ENCODE measurements around the gene TRABD2B.

The TRABD2B gene

DNA sequence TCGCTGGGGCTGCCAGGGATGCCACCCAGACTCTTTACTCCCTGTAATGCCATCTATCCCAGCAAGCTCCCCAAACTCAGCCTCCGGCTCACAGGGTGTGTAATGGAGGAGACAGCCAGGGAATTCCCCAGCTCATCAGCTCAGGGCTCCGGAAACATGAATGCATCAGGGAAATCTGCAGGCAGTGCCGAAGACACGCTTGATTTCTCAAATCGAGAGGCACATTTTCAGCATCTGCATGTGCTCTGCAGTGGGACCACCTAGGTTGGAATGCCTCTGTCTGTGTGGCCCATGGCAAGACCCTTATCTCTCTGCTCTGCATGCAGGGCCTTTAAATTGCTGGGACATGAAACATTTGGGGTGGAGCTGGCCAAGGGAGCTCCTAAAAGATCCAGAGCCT lies 170.1 kb downstream of the TRABD2B start:
- no peak for DNase-seq (ENCODE audit: low read depth in 2 of 2)

DNA sequence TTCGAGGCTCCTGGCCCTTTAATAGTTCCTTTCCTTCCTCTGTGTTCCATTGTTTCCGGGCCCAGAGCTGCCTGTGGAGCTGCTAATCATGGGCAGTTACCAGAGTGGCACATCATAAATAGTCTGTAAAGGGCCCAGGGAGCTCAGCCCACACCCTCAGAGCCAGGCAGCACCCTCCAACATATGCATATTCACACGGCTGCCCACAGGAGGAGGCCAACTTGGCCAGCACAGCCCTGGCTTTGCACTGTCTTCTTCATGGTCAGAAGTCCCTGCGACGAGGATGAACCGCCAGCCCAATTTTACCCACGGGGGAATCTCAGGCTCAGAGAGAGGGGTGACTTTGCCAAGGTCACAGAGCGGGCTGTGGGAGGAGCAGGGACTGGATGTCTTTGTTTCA lies 172.5 kb downstream of the TRABD2B start:
- DNase-seq (ENCODE audit: low read depth in 2 of 2) = no peak

DNA sequence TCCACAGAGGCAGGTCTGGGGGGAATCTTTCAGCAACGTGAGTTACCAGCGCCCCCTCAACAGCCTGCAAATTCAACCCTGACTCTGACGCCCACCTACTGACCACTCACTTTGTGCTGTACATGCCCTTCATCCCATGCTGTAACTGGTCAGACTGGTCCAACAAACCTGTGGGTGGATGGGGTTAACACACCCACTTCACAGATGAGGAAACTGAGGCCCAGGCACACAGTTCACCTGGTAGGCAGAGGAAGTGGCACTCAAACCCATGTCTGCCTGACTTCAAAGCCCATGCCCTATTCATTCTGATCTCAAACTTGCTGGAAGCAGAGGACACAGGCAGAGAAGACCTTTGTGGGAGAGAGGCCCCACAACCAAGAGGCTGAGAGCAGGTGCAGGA lies 172.9 kb downstream of the TRABD2B start:
- DNase-seq (ENCODE audit: low read depth in 2 of 2) = no peak

DNA sequence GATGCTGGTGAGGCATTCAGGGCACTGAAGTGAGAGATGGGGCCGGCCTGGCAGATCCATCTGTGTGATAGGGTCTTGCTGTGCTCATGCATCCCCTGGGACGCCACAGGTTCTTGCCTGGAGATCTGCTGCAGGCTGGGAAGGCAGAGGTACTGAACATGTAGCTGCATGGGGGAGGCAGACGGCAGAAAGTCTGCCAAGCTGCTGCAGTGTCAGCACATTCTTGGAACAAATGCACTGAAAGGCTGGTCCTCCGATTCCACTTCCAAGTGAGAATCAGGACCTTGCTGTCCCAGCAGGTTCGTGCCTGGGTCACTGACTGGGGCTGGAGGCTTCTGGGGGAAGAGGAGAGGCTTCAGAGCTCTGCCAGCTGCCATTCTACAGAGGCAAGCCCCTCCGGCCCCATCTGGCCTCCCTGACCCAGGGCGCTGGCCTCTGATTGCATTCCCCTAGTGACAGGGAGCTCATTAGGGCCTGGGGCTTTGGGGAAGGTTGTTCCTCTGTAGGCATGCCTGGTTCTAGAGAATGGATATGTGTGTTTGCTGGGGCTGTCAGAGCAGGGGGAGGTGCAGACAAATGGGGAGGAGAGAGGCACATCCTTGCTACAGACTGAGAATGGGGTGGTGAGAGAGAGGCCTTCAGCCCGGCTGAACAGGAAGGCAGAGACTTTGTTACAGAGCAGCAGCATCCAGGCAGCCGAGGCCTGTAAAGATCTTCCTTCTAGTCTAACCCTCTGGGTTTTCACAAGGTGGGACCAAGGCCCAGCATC lies 174.0 kb downstream of the TRABD2B start:
- DNase-seq (ENCODE audit: low read depth in 2 of 2) = no peak

DNA sequence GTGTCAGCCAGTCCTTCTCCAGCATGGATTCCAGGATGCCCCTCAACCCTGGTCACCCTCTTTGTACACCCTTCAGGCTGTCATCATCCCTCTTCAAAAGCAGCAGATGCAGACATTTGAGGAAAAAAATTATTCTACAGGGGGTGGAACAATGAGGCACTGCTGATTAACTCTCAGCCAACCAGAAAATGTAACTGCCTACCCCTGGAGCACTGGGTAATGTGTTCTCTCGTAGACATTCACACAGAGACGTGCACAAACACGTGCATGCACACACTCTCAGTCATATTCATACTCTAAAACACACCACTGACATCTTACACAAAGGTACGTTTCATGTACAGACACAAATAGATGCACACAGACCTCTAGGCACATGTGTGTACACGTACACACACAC lies 175.4 kb downstream of the TRABD2B start:
- DNase-seq (ENCODE audit: low read depth in 2 of 2) = no peak

DNA sequence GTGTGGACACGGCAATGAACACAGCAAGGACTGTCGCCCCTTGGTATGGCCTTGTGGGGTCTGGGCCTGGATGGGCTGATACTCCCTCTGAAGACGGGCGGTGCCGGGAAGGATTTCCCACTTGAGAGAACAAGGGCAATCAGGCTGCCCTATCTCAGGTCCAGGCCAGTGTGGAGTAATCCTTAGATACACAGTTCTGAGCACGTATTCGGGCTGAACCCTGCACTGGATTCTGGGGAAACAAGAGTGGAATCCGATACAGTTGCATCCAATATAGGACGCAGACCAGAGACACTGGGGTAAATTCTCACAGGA lies 177.7 kb downstream of the TRABD2B start:
- DNase-seq (ENCODE audit: low read depth in 2 of 2) = no peak

DNA sequence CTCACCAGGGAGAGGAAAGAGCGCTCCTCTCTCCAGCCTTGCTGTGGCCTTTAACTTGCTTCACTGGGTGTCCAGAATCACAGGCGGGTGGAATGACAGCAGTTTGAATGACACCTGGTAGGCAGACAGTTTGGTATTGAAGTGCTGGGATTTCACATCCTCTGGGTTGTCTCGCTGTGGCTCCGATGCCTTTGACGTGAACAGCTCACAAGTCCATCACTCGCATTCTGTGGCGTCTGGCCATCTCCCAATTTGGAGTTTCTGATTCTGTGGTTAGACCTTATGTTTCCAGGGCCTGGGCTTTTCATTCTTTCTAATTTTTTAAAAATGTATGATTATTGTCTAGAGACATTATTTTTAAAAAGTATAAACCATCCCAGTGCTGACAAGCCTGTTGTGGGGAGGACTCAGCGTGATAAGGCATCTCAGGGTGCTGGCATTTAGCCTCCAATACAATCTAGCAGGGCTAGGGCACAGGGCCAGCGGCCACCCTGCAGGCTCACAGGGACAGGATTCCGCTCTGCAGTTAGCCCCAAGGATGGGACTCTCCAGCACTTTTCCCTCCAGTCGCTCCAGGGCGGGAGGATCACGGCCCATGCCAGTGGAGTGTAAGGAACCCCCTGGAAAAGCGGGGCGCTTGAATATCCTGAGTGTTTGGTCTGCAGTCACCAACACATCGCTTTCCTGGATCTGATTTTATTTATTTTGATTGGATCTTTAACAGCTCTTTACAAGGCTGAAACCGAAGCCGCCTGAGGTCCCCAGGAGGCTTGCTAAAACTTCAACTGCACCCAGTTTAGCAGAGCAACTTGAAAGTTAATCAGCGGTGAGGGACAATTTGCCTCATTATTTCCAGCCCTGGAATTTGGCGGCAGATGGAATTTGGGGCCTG lies 178.3 kb downstream of the TRABD2B start:
- no peak for DNase-seq (ENCODE audit: low read depth in 2 of 2)

DNA sequence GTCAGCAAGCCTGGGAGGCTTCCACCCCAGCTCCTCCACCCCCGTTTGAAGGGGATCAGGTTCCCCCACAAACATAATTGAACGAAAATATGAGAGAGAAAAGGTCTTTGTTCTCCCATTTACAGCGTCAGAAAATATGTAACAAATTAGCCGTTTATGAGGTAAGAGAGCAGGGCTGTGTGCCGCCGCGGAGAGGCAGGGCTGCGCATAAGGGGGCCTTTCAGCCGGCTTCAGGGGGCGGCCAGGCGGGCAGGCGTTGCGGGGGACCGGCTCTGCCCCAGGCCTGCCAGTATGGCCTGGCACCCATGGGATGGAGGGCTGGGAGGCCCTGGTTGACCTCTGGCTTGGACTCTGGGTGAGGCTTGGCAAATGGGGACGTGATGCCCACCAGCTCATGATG lies 179.3 kb downstream of the TRABD2B start:
- DNase-seq (ENCODE audit: low read depth in 2 of 2) = no peak

DNA sequence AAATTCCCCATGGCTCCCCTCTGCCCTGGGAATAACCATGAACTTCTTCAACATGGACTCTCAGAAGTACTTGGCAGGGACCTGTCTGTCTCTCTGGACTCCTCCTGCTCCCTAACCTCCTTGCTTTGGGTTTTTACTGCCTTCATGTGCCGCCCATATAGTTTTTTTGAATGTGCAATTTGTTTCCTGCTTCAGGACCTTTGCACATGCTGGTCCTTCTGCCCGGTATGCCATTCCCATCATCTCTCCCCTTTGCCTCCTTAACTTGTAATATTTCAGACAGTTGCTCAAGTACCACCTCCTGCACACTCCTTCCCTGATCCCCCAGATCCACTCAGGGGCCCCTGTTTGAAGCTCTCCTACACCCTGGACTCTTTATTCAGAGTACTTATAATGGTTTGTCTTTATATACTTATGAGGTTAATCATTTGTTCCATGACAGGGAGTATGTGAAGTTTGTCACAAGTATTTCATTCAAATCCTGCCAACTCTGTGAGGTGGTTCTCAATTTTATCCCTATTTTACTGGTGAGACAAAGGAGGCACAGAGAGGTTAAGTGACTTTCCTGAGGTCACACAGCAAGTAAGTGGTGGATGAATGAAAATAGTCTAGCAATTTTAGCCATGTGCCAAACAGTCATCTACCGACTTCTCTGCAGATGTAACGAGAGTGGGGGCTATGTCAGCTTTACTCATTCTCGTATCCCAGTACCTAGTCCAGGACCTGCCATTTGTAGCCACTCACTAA lies 180.7 kb downstream of the TRABD2B start:
- no peak for DNase-seq (ENCODE audit: low read depth in 2 of 2)

DNA sequence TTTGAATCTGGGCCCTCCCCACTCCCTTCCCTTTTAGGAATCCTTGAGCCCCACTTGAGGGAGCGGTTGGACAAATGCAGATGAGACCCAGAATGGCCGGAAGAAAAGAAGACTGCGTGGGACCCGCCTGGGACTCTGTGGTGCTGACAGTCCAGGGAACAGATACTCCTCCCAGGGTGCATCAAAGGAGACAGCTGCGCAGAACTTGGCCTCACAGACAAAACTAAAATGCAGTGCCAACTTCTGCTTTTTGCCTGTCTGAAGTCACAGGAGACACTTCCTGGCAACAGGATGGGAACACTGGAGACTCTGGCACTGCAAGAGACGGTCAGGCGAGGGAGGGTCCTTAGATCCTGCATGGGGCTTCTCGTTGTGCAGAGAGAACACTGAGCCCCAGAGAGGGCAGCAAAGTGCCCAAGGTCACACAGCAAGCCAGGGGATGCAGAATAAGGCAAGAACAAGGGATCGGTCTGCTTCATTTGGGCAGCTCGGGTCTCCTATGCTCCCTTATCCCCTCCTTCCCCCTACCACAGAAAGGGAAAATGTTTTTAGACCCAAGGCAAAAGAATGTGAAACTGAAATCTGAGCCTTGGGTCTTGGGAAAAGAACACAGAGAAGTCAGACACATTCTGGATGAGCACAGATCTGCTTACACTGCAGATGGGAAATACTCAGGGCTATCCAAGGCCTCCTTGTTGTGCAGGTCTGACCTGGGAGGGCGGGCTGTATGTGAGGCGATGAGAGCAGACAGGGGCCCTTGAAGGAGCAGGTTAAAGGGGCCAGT lies 182.4 kb downstream of the TRABD2B start:
- no peak for DNase-seq (ENCODE audit: low read depth in 2 of 2)

DNA sequence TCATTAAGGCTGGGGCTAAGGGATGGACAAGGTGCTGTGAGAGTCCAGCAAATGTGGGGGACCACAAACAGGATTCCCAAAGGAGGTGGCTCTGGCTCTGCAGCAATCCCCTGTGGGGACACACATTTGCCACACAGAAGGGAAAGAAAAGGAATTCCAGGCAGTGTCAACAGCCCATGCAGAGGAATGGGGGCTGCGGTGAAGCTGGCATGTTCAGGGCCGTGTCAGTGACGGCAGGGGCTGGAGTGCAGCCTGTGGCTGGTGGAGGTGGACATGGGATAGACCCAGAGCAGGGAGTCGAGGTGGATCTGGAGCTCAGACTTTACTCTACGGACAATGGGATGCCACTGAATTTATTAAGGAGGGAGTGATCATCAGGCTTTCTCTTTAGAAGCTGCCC lies 183.2 kb downstream of the TRABD2B start:
- no peak for DNase-seq (ENCODE audit: low read depth in 2 of 2)

DNA sequence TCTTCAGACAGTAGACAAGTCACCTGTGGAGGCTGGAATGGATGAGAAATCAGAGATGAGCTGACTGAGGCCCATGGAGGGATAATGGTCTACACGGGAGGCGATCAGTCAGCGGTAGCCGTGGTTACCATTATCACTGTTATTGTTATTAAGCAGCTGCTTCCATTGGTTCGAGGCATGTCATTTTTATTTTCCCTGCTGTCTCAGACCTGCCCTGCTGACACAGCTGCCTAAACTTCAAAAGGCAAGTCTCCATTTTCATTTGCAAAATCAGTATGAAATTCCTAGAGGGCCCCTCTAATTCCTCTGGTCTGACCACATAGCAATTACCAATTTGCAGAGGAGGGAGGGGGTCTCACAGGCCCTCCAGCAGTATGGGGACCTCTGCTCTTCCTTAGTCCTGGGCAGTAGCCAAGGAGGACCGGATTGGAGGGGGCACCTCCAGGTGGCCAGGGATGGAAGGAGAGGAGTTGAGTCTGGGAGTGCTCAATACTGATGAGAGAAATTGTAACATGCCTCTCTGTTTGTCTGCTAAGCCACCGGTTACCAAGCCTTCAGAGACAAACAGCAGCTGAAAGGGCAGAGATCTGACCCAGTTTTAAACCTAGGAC lies 184.2 kb downstream of the TRABD2B start:
- DNase-seq (ENCODE audit: low read depth in 2 of 2) = no peak

DNA sequence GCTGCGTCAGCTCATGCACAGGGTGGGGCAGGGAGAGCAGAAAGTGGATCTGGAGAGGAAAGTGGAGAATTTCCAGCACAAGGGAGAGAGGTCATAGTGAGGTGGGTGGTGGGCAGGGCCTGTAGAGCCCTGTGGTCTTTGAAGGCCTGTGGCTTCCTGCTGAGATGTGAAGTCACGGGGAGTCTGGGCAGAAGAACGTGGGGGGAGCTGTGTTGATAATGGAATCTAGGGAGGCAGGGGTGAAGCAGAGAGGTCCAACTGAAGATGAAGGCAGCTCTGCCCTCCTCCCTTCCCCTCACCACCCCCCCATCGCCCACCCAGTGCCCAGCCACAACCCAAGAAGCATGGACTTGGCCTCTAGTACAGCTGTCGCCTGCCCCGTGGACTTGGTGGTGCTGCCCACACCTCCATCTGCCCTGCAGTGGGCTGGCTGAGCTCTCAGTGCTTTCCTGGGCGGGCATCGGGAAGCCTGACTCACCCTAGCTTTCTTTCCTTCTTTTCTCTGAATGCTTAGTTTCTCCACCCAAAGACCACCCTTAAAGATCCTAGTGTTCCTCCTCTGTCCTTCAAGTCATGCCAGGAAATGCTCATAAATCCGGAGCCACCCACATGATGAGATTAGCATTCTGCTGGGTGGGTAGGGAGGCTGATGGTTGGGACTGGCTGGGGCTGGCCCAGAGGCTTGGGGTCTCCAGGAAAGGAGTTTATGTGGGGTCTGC lies 186.1 kb downstream of the TRABD2B start:
- DNase-seq (ENCODE audit: low read depth in 2 of 2) = no peak

DNA sequence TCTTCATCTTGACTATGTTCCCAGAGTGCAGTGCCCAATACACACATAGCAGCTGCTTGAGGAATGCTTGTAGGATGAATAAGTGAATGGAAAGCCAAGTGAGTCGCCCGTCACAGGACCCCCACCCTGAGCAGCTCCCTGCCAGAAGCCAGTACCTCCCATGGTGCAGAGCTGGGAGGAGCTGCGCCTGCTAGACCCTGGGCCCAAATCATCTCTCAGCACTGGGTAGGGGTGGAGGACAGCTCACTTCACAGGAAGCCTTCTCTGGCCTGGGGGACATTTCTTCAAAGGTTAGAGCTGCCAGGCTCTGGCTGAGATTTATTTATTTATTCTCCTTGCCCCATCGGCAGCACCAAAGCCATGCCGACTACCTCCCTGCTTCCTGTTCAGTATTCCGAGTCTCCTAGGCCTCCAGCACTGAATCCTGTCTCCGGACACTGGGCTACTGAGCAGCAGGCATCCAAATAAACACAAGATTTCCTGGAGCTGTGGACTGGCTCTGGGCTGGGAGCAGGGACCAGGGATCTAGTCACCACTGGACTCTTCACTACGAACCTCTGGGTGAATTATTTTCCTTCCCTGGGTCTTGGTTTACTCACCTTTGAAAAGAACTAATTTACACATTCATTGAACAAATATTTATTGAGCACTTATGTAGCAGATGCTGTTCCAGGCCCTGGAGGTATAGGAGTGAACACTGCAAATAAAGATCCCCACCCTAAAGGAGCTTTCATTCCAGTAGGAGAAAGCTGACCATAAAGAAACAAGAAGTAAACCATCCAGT lies 187.7 kb downstream of the TRABD2B start:
- DNase-seq (ENCODE audit: low read depth in 2 of 2) = no peak

DNA sequence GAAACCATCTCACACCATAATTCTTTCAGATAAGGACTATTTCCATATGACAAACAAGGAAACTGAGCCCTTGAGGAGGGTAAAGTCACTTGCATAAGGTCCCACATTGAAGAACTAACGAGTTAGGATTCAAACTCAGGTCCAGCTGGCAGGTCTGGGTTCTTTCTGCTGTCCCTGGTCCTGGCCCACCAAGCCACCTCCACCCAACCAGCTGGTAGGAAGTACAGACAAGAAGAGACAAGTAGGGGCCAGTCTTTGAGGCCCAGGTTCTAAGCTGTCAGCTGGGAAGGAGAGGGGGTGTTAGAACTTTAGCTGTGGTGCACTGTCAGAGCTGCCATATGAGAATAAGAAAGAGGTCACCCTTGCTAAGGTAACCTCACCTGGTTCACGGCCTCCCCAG lies 188.6 kb downstream of the TRABD2B start:
- no peak for DNase-seq (ENCODE audit: low read depth in 2 of 2)

DNA sequence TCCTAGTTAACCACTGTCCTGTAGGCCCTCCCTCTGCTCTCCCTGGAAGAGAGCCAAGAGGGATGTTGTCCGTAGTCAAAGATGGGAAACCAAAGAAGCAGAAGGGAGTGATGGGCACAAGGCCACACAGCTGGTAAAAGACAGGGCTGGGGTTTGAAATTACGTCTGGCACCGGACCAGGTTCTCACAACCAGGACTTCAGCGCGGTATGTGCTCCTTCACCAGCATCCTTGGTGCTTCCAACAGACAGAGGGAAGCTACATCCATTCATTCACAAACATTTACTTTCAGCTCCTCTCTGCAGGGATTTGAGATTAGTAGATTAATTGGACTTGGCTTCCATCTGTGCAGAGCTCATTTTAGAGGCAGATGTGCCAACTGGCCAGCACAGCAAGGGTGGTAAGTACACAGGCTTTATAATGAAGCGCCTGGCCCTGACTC lies 191.2 kb downstream of the TRABD2B start:
- no peak for DNase-seq (ENCODE audit: low read depth in 2 of 2)

DNA sequence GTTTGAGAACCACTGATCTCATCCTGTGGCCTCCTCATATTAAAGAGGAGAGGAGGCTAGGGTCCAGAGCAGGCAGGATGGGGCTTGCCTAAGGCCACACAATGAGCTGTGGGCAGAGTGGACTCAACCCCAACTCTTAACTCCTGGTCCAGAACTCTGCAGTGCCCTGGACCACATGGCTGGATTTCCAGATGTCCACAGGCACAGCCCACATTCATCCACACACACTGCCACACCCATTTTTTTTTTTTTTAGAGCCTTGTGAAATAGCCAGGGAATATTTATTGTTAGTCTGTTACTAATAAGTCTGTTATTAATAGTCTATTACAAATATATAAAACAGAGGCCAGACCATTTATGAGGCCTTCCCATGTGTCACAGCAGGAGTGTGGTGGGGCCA lies 192.2 kb downstream of the TRABD2B start:
- no peak for DNase-seq (ENCODE audit: low read depth in 2 of 2)

DNA sequence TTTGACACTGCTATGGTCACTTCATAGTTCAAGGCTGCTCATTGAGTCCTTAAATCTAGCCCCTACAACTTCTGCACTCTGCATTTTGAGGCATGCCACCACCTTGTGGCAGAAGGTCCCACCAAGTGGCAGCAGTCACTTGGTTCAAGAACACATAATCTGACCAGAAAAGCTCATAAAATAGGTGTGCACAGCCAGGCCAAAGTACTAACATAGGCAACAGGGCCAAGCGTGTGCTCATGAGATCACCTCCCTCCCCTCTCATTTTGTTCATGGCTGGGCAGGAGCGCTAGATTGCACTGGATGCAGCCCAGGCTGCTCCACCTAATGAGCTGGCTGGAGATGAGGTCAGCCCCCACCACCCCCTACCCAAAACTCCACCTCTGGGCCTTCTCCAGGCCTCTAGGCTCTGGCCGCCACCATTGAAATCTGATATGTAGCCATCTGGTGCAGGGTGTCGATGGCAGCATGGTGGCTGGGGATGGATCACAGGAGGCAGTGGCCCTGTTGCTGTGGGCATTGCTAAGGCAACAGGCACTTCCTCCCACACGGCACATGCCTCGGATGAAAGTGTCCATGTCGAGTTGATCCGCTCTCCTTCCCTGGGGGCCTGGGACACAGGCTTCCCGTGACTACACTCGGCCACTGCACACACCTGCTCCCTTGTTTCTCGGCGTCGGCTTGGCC lies 193.2 kb downstream of the TRABD2B start:
- no peak for DNase-seq (ENCODE audit: low read depth in 2 of 2)

DNA sequence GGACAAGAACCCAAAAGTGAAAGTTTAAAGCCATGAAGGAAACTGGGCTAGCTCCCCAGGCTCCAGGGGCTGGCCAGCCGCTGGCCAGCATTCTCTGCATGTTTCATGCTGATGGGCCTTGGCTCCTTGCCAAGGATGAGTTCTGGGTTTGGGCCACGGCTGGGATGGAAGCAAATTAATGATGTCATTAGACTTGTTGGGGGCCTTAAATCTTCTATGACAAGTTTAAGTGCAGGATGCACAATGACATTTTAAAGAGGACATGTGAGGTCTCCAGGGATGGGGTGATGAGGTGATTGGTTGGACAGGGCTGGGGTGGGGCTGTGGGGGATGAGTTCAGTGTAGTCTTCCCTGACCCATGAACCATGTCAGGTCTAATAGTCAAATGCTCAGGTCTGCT lies 199.6 kb downstream of the TRABD2B start:
- DNase-seq (ENCODE audit: low read depth in 2 of 2) = no peak

All from stimulated activated CD4-positive, alpha-beta T cell treated with anti-CD3 and anti-CD28 coated beads, Interleukin-4, amount 100 ng/mL, for 48 hours (primary cell).